AG08395 (cell line): ENCODE data around the gene ADARB2.

Experiments
- DNase-seq: peaks from one replicate; pipeline ENCODE4 v3.0.0; 2012; ENCODE audit warnings: mixed read lengths, low spot score

ADARB2 gene

GRCh38 chr10:1595726-1596125 lies 141.6 kb downstream of the ADARB2 start:
- DNase-seq, result no peak

- no peak for DNase-seq
These were observed 142.1 kb downstream of the ADARB2 start for GRCh38 chr10:1595242-1595600.

GRCh38 chr10:1594372-1595241 lies 142.7 kb downstream of the ADARB2 start:
- DNase-seq, result no peak

- DNase-seq, result no peak
These were observed 145.6 kb downstream of the ADARB2 start for GRCh38 chr10:1591742-1592141.

- DNase-seq, result no peak
These were observed 146.3 kb downstream of the ADARB2 start for GRCh38 chr10:1591045-1591444.

- no peak for DNase-seq
These were observed 148.1 kb downstream of the ADARB2 start for GRCh38 chr10:1589257-1589656.

GRCh38 chr10:1582739-1583138 lies 154.6 kb downstream of the ADARB2 start:
- no peak for DNase-seq

GRCh38 chr10:1581189-1581588 lies 156.1 kb downstream of the ADARB2 start:
- DNase-seq, result no peak

- no peak for DNase-seq
These were observed 157.7 kb downstream of the ADARB2 start for GRCh38 chr10:1579671-1580070.

GRCh38 chr10:1579141-1579491 lies 158.2 kb downstream of the ADARB2 start:
- no peak for DNase-seq

GRCh38 chr10:1578392-1579140 lies 158.8 kb downstream of the ADARB2 start:
- DNase-seq, result no peak

GRCh38 chr10:1577945-1578344 lies 159.4 kb downstream of the ADARB2 start:
- DNase-seq, result no peak

- no peak for DNase-seq
These were observed 160.0 kb downstream of the ADARB2 start for GRCh38 chr10:1577373-1577770.

- no peak for DNase-seq
These were observed 160.6 kb downstream of the ADARB2 start for GRCh38 chr10:1576467-1577372.

- no peak for DNase-seq
These were observed 161.7 kb downstream of the ADARB2 start for GRCh38 chr10:1575481-1576244.

GRCh38 chr10:1574719-1575118 lies 162.6 kb downstream of the ADARB2 start:
- no peak for DNase-seq

GRCh38 chr10:1573981-1574380 lies 163.3 kb downstream of the ADARB2 start:
- DNase-seq, result no peak

- DNase-seq, result no peak
These were observed 163.9 kb downstream of the ADARB2 start for GRCh38 chr10:1573334-1573969.

- no peak for DNase-seq
These were observed 164.6 kb downstream of the ADARB2 start for GRCh38 chr10:1572519-1573333.

- no peak for DNase-seq
These were observed 165.6 kb downstream of the ADARB2 start for GRCh38 chr10:1571587-1572237.
